AG10803 (cell line): Measurements from ENCODE around the gene MAP3K20.
A peak's percentile ranks its signal among the peaks of the same experiment; 100 is the strongest.
"Not testable (repeated sequence)": the region's sequence is repeated elsewhere in the genome, so short reads cannot be mapped to it uniquely, and the experiment has no call there.

ENCODE experiments used
- DNase-seq: peaks from one replicate; pipeline ENCODE4 v3.0.0; 2010; ENCODE audit warnings: low read depth
- H3K4me3 ChIP-seq: 2 replicates; pipeline ENCODE4 v1.5.1; 2011; ENCODE audit warnings: mild to moderate bottlenecking, low read length, control low read depth
- CTCF ChIP-seq: conservative IDR thresholded peaks from 2 replicates; pipeline ENCODE4 v1.5.1; 2011; ENCODE audit warnings: mild to moderate bottlenecking, low read length, control low read depth, inconsistent platforms

Gene MAP3K20

GRCh38 chr2:173171321-173171720 lies 95.7 kb downstream of the MAP3K20 start:
- H3K4me3 ChIP-seq, result no peak overlapping the region
- DNase-seq, result no peak
- no peak for TF ChIP-seq CTCF

DNA sequence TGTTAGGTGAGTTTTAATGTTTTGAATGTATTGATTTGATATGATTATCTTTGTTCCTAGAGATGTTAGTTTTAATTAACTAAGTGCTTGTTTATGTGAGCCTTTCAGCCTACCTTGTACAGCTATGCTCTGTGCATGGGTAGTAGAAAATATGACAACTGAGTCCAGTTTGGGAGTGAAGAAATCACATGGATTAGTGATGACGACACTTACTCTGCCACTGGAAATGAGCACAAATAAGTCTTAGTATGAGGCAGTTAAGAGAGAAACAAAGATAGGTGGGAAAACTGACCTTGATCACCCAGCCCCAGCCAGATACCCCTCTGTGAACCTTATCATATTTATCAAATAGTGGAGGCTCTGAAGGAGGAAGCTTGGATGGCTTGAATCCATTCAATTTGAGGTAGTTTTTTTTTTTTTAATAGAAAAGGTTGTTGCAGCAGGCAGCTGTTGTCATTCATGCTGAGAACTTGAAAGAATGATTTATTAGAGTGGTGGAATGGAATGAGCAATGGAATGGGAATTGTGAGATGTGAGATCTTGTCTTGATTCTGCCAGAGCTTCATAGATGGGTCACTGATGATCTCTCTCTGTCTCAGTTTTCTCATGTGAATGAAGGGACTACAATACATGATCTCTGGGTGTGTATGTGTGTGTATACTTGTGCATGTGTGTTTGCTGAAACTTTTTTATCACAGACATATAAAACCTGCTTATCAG lies 96.4 kb downstream of the MAP3K20 start:
- peak; percentile 55 for DNase-seq
- no peak for TF ChIP-seq CTCF
- no peak overlapping the region for H3K4me3 ChIP-seq

GRCh38 chr2:173174339-173174738 lies 98.7 kb downstream of the MAP3K20 start:
- DNase-seq, H3K4me3 ChIP-seq: not testable (repeated sequence)

GRCh38 chr2:173175222-173175621 lies 99.6 kb downstream of the MAP3K20 start:
- no peak overlapping the region for H3K4me3 ChIP-seq
- DNase-seq, result no peak
- TF ChIP-seq CTCF, result no peak

DNA sequence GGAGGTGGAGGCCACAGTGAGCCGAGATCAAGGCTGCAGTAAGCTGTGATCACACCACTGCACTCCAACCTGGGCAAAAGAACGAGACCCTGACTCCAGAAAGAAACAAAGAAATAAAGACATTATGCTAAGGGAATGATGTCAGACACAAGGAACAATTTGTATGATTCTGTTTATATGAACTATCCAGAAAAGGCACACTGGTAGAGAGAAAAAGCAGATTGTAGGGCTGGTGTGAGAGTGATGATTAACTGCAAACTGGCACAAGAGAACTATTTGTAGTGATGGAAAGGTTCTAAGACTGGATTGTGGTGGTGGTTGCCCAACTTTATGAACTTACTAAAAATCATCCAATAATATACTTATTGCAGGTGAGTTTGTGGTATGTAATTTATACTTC lies 106.3 kb downstream of the MAP3K20 start:
- no peak for TF ChIP-seq CTCF
- no peak overlapping the region for H3K4me3 ChIP-seq
- DNase-seq, result no peak

GRCh38 chr2:173184031-173185004 lies 108.7 kb downstream of the MAP3K20 start:
- DNase-seq, result peak; percentile 99
- H3K4me3 ChIP-seq, result no peak overlapping the region
- no peak for TF ChIP-seq CTCF

- no peak overlapping the region for H3K4me3 ChIP-seq
- TF ChIP-seq CTCF, result no peak
- no peak for DNase-seq
These were observed 109.8 kb downstream of the MAP3K20 start for GRCh38 chr2:173185437-173185836.
